ENCODE measurements around the gene GTPBP8. TPM values are rescaled to one million over a fixed set of nuclear protein-coding genes. Genes with fewer than 3 reads are reported as not detected.

GTPBP8 gene
- total RNA-seq, 1 donor from 2014 or later = 19.2 TPM

- H3K9me3 ChIP-seq = no peaks in the 10 kb centered on the region
- intact Hi-C loops (cut with DNase I) = loop anchor here (10.0 kb wide), 1 partner anchor 242 kb away; no protein-coding TSS in a partner anchor
- no peak overlapping the region for H3K4me3 ChIP-seq
- no peak for DNase-seq (ENCODE audit: extremely low spot score in 2 of 2)
- H3K4me1 ChIP-seq = no peaks in the 10 kb centered on the region
- TF ChIP-seq POLR2AphosphoS5 (IDR thresholded peaks at IDR 0.05; ENCODE audit: insufficient read depth in 1 of 2, low read depth in 1 of 2) (no peak), CTCF (IDR thresholded peaks at IDR 0.05) (no peak), POLR2A (IDR thresholded peaks at IDR 0.05) (no peak)
- no peak overlapping the region for H3K27ac ChIP-seq
- H3K36me3 ChIP-seq = no peaks in the 10 kb centered on the region
- no peaks in the 10 kb centered on the region for H3K27me3 ChIP-seq
These were observed 13.8 kb upstream of the GTPBP8 start for GRCh38 chr3:112976953-112977352.

- H3K4me3 ChIP-seq = no peak overlapping the region
- no peaks in the 10 kb centered on the region for H3K4me1 ChIP-seq
- H3K27ac ChIP-seq = no peak overlapping the region
- intact Hi-C loops (cut with DNase I) = loop anchor here (10.0 kb wide), 1 partner anchor 245 kb away; no protein-coding TSS in a partner anchor
- no peaks in the 10 kb centered on the region for H3K36me3 ChIP-seq
- no peaks in the 10 kb centered on the region for H3K9me3 ChIP-seq
- TF ChIP-seq CTCF (IDR thresholded peaks at IDR 0.05) = peak; percentile 67 to 82 (median 69)
- TF ChIP-seq POLR2A (IDR thresholded peaks at IDR 0.05) = no peak
- DNase-seq (ENCODE audit: extremely low spot score in 2 of 2) = no peak
- no peaks in the 10 kb centered on the region for H3K27me3 ChIP-seq
These were observed 11.4 kb upstream of the GTPBP8 start for GRCh38 chr3:112979244-112979832.

- TF ChIP-seq CTCF (IDR thresholded peaks at IDR 0.05) (no peak), POLR2A (IDR thresholded peaks at IDR 0.05) (no peak), POLR2AphosphoS5 (IDR thresholded peaks at IDR 0.05; ENCODE audit: insufficient read depth in 1 of 2, low read depth in 1 of 2) (no peak)
- Histone ChIP-seq H3K4me3 (no peak overlapping the region), H3K4me1 (no peaks in the 10 kb centered on the region), H3K36me3 (no peaks in the 10 kb centered on the region), H3K27me3 (no peaks in the 10 kb centered on the region), H3K27ac (no peak overlapping the region), H3K9me3 (no peaks in the 10 kb centered on the region)
- intact Hi-C loops (cut with DNase I) = loop anchor here (10.0 kb wide), 1 partner anchor 335 kb away; the partner anchor contains the start of gene CCDC80
- no peak for DNase-seq (ENCODE audit: extremely low spot score in 2 of 2)
These were observed 10.7 kb upstream of the GTPBP8 start for GRCh38 chr3:112980080-112980479.

- H3K4me1 ChIP-seq = no peaks in the 10 kb centered on the region
- intact Hi-C loops (cut with DNase I) = loop anchor here (10.0 kb wide), 1 partner anchor 338 kb away; the partner anchor contains the start of gene CCDC80
- no peak overlapping the region for H3K4me3 ChIP-seq
- no peaks in the 10 kb centered on the region for H3K9me3 ChIP-seq
- H3K27me3 ChIP-seq = no peaks in the 10 kb centered on the region
- H3K27ac ChIP-seq = no peak overlapping the region
- TF ChIP-seq POLR2AphosphoS5 (IDR thresholded peaks at IDR 0.05; ENCODE audit: insufficient read depth in 1 of 2, low read depth in 1 of 2) (no peak), CTCF (IDR thresholded peaks at IDR 0.05) (no peak), POLR2A (IDR thresholded peaks at IDR 0.05) (no peak)
- no peak for DNase-seq (ENCODE audit: extremely low spot score in 2 of 2)
- no peaks in the 10 kb centered on the region for H3K36me3 ChIP-seq
These were observed 8.1 kb upstream of the GTPBP8 start for GRCh38 chr3:112982710-112983109.

- intact Hi-C loops (cut with DNase I) = loop anchor here (10.0 kb wide), 1 partner anchor 340 kb away; the partner anchor contains the start of gene CCDC80
- H3K9me3 ChIP-seq = no peaks in the 10 kb centered on the region
- H3K27ac ChIP-seq = no peak overlapping the region
- no peaks in the 10 kb centered on the region for H3K4me1 ChIP-seq
- H3K27me3 ChIP-seq = no peaks in the 10 kb centered on the region
- H3K36me3 ChIP-seq = no peaks in the 10 kb centered on the region
- H3K4me3 ChIP-seq = no peak overlapping the region
- no peak for TF ChIP-seq CTCF (IDR thresholded peaks at IDR 0.05)
- TF ChIP-seq POLR2A (IDR thresholded peaks at IDR 0.05) = no peak
- TF ChIP-seq POLR2AphosphoS5 (IDR thresholded peaks at IDR 0.05; ENCODE audit: insufficient read depth in 1 of 2, low read depth in 1 of 2) = no peak
- no peak for DNase-seq (ENCODE audit: extremely low spot score in 2 of 2)
These were observed 6.3 kb upstream of the GTPBP8 start for GRCh38 chr3:112984485-112984884.

Measured in vagina (tissue), 2 donors.